Hepatocyte (in vitro differentiated cells): ENCODE data around the gene NNAT. TPM values are rescaled to one million over a fixed set of nuclear protein-coding genes. Genes with fewer than 3 reads are reported as not detected.
"Not testable (repeated sequence)": the region's sequence is repeated elsewhere in the genome, so short reads cannot be mapped to it uniquely, and the experiment has no call there.

Experiments
- DNase-seq: peaks from one replicate; pipeline ENCODE4 v3.0.0-alpha.2; 2016; ENCODE audit warnings: low spot score
- H2AFZ ChIP-seq: fragments of 200-600 bp; sonication (generic); 2 replicates; pipeline ENCODE4 v1.6.0; 2016; ENCODE audit warnings: antibody characterized with exemption, mild to moderate bottlenecking
- H3K27ac ChIP-seq: fragments of 200-600 bp; sonication (generic); 2 replicates; pipeline ENCODE4 v1.5.1; 2016; ENCODE audit warnings: mild to moderate bottlenecking
- H3K27me3 ChIP-seq: fragments of 200-600 bp; sonication (generic); 2 replicates; pipeline ENCODE4 v1.6.1; 2016
- H3K36me3 ChIP-seq: fragments of 200-600 bp; sonication (generic); replicated peaks from 2 replicates; pipeline ENCODE4 v1.5.1; 2016; ENCODE audit warnings: low read depth; ENCODE audit not compliant: insufficient read depth
- H3K4me1 ChIP-seq: fragments of 200-600 bp; sonication (generic); 2 replicates; pipeline ENCODE4 v1.5.1; 2016; ENCODE audit warnings: mild to moderate bottlenecking, moderate library complexity; ENCODE audit not compliant: insufficient read depth
- H3K4me2 ChIP-seq: fragments of 200-600 bp; sonication (generic); 2 replicates; pipeline ENCODE4 v1.6.0; 2016
- H3K4me3 ChIP-seq: fragments of 200-600 bp; sonication (generic); 2 replicates; pipeline ENCODE4 v1.5.1; 2016; ENCODE audit warnings: mild to moderate bottlenecking
- H3K79me2 ChIP-seq: fragments of 200-600 bp; sonication (generic); 2 replicates; pipeline ENCODE4 v1.6.0; 2017; ENCODE audit warnings: mild to moderate bottlenecking
- H3K9me2 ChIP-seq: fragments of 200-600 bp; sonication (generic); replicated peaks from 2 replicates; pipeline ENCODE4 v1.6.0; 2017; ENCODE audit warnings: mild to moderate bottlenecking; ENCODE audit not compliant: insufficient read depth
- H3K9me3 ChIP-seq: fragments of 200-600 bp; sonication (generic); 2 replicates; pipeline ENCODE4 v1.5.1; 2016; ENCODE audit warnings: low read depth, mild to moderate bottlenecking
- H4K20me1 ChIP-seq: fragments of 200-600 bp; sonication (generic); 2 replicates; pipeline ENCODE4 v1.6.0; 2016; ENCODE audit warnings: mild to moderate bottlenecking; ENCODE audit not compliant: insufficient read depth, poor library complexity, severe bottlenecking
- CTCF ChIP-seq: fragments of 200-600 bp; sonication (generic); IDR thresholded peaks from 2 replicates; pipeline ENCODE4 v1.5.1; 2016; ENCODE audit warnings: antibody characterized with exemption, mild to moderate bottlenecking; ENCODE audit not compliant: poor library complexity
- EZH2 ChIP-seq: fragments of 200-600 bp; sonication (generic); IDR thresholded peaks from 2 replicates; pipeline ENCODE4 v1.6.1; 2016; ENCODE audit warnings: antibody characterized with exemption, mild to moderate bottlenecking, borderline replicate concordance
- EZH2phosphoT487 ChIP-seq: fragments of 200-600 bp; sonication (generic); IDR thresholded peaks from one replicate; pipeline ENCODE4 v1.6.1; 2018; ENCODE audit warnings: antibody characterized with exemption, mild to moderate bottlenecking, low read depth, moderate library complexity; ENCODE audit not compliant: unreplicated experiment, severe bottlenecking
- WGBS: methylation state at CpG from one replicate; pipeline ENCODE4 v1.1.6; 2016; ENCODE audit warnings: low lambda C conversion rate; ENCODE audit errors: missing lambda C conversion rate; 5-methylcytosine and 5-hydroxymethylcytosine counted together
- polyA plus RNA-seq: library from polyadenylated mRNA; unstranded; fragments of >200 nt; fragmentation: Nextera tagmentation; extraction: Ambion mirVana; gene quantifications from 2 replicates; pipeline ENCODE4 v1.2.1, GENCODE V29; 2016
- total RNA-seq: library from RNA; depleted of rRNA; stranded (reverse); fragments of >200 nt; gene quantifications from 2 replicates; pipeline ENCODE4 v1.2.3, GENCODE V29; 2014

NNAT gene
- total and polyA plus RNA-seq, 2 experiments from 2014 or later: 1.1 TPM; not detected in 1

GRCh38 chr20:37484331-37484730 is 36.7 kb upstream of the NNAT start:
- H2AFZ ChIP-seq: no peak overlapping the region
- no peaks in the 10 kb centered on the region for H3K9me2 ChIP-seq
- no peak for TF ChIP-seq EZH2phosphoT487
- no peak overlapping the region for H3K4me2 ChIP-seq
- H3K4me1 ChIP-seq: no peaks in the 10 kb centered on the region
- WGBS: 77% methylated on average over 3 of the region's 3 CpGs
- no peaks in the 10 kb centered on the region for H3K9me3 ChIP-seq
- no peaks in the 10 kb centered on the region for H3K36me3 ChIP-seq
- no peak overlapping the region for H3K4me3 ChIP-seq
- H3K27ac ChIP-seq: no peak overlapping the region
- H3K27me3 ChIP-seq: no peaks in the 10 kb centered on the region
- no peaks in the 10 kb centered on the region for H3K79me2 ChIP-seq
- no peaks in the 10 kb centered on the region for H4K20me1 ChIP-seq
- no peak for DNase-seq

- H3K9me2 ChIP-seq, H3K27ac ChIP-seq, H3K4me2 ChIP-seq, H4K20me1 ChIP-seq, H3K4me1 ChIP-seq, H3K9me3 ChIP-seq, DNase-seq, H3K36me3 ChIP-seq, H3K4me3 ChIP-seq, H3K79me2 ChIP-seq, H2AFZ ChIP-seq, H3K27me3 ChIP-seq: not testable (repeated sequence)
- 85% methylated on average over 1 of the region's 1 CpG for WGBS
Measured at GRCh38 chr20:37486209-37486608, 34.8 kb upstream of the NNAT start.

GRCh38 chr20:37490663-37491350 is 30.2 kb upstream of the NNAT start:
- H3K4me1 ChIP-seq: no peaks in the 10 kb centered on the region
- no peak for DNase-seq
- no peaks in the 10 kb centered on the region for H4K20me1 ChIP-seq
- no peak overlapping the region for H3K4me2 ChIP-seq
- no peaks in the 10 kb centered on the region for H3K79me2 ChIP-seq
- no peaks in the 10 kb centered on the region for H3K36me3 ChIP-seq
- no peaks in the 10 kb centered on the region for H3K9me2 ChIP-seq
- TF ChIP-seq CTCF (no peak), EZH2 (no peak), EZH2phosphoT487 (no peak)
- H3K9me3 ChIP-seq: no peaks in the 10 kb centered on the region
- WGBS: 88% methylated on average over 7 of the region's 7 CpGs
- H2AFZ ChIP-seq: no peak overlapping the region
- H3K27ac ChIP-seq: no peak overlapping the region
- H3K27me3 ChIP-seq: no peaks in the 10 kb centered on the region
- no peak overlapping the region for H3K4me3 ChIP-seq

GRCh38 chr20:37492096-37492625 is 28.9 kb upstream of the NNAT start:
- no peak overlapping the region for H3K4me3 ChIP-seq
- H3K27ac ChIP-seq: no peak overlapping the region
- no peak for DNase-seq
- H3K36me3 ChIP-seq: no peaks in the 10 kb centered on the region
- no peaks in the 10 kb centered on the region for H4K20me1 ChIP-seq
- no peaks in the 10 kb centered on the region for H3K9me2 ChIP-seq
- no peak for TF ChIP-seq EZH2
- H2AFZ ChIP-seq: no peak overlapping the region
- no peak overlapping the region for H3K4me2 ChIP-seq
- no peaks in the 10 kb centered on the region for H3K4me1 ChIP-seq
- no peaks in the 10 kb centered on the region for H3K79me2 ChIP-seq
- WGBS: 96% methylated on average over 6 of the region's 6 CpGs
- no peaks in the 10 kb centered on the region for H3K9me3 ChIP-seq
- no peaks in the 10 kb centered on the region for H3K27me3 ChIP-seq

- Histone ChIP-seq H3K4me3 (no peak overlapping the region), H3K4me1 (no peaks in the 10 kb centered on the region), H3K9me2 (no peaks in the 10 kb centered on the region), H2AFZ (no peak overlapping the region), H4K20me1 (no peaks in the 10 kb centered on the region), H3K4me2 (no peak overlapping the region), H3K27me3 (no peaks in the 10 kb centered on the region), H3K9me3 (no peaks in the 10 kb centered on the region), H3K27ac (no peak overlapping the region), H3K79me2 (no peaks in the 10 kb centered on the region), H3K36me3 (no peaks in the 10 kb centered on the region)
- no peak for TF ChIP-seq CTCF
- no peak for TF ChIP-seq EZH2
- TF ChIP-seq EZH2phosphoT487: no peak
- DNase-seq: no peak
- 73% methylated on average over 2 of the region's 2 CpGs for WGBS
Measured at GRCh38 chr20:37492945-37493344, 28.1 kb upstream of the NNAT start.
